Thyroid gland (tissue), 4 donors: ENCODE data around the gene C20orf141. TPM values are rescaled to one million over a fixed set of nuclear protein-coding genes. Genes with fewer than 3 reads are reported as not detected.
"Not testable (repeated sequence)": the region's sequence is repeated elsewhere in the genome, so short reads cannot be mapped to it uniquely, and the experiment has no call there.

ENCODE experiments used
- DNase-seq, 2 donors: peaks; one replicate each; pipeline ENCODE4 v3.0.0-alpha.2; 2019
- H3K27ac ChIP-seq, 3 donors: fragments of 200-600 bp; sonication (generic); 1 replicate in 2 of 3; 2 replicates in 1 of 3; pipeline ENCODE4 v1.5.1; 2016 to 2019; ENCODE audit warnings: mild to moderate bottlenecking in 1 of 3, moderate library complexity in 1 of 3
- H3K27me3 ChIP-seq: fragments of 200-600 bp; sonication (generic); one replicate; pipeline ENCODE4 v1.5.1; 2019
- H3K36me3 ChIP-seq, 2 donors: fragments of 200-600 bp; sonication (generic); one replicate each; pipeline ENCODE4 v1.5.1; 2016 to 2019
- H3K4me1 ChIP-seq, 2 donors: fragments of 200-600 bp; sonication (generic); one replicate each; pipeline ENCODE4 v1.5.1; 2017 to 2019
- H3K4me3 ChIP-seq, 3 donors: fragments of 200-600 bp; sonication (generic); replicated peaks in 1 of 3; 1 replicate in 2 of 3; 2 replicates in 1 of 3; pipeline ENCODE4 v1.5.1; 2016; ENCODE audit warnings: mild to moderate bottlenecking in 1 of 3
- H3K9me3 ChIP-seq: fragments of 200-600 bp; sonication (generic); one replicate; pipeline ENCODE4 v1.5.1; 2017
- POLR2A ChIP-seq, 2 donors: fragments of 450-650 bp; IDR thresholded peaks; one replicate each; pipeline ENCODE4 v1.6.1; 2017; ENCODE audit warnings: antibody characterized with exemption in 2 of 2, mild to moderate bottlenecking in 2 of 2, moderate library complexity in 1 of 2
- WGBS, 2 donors: methylation state at CpG; one replicate each; pipeline ENCODE4 v1.1.5; 2017; 5-methylcytosine and 5-hydroxymethylcytosine counted together
- intact Hi-C: fragments of 100-400 bp; cut with DNase I; formaldehyde crosslinking; loops from one replicate; pipeline ENCODE4 v1.15.1; 2023
- total RNA-seq, 4 donors: library from RNA; depleted of rRNA; stranded (reverse); fragments of >200 nt; gene quantifications; one replicate each; pipeline ENCODE4 v1.2.3, GENCODE V29; 2016
- TF ChIP-seq, protein P1 (sequence below), 6 experiments: fragments of 200-600 bp in 3 of 6; fragments of 450-650 bp in 3 of 6; sonication (generic) in 3 of 6; IDR thresholded peaks; one replicate each; pipeline ENCODE4 v1.5.1; 2016 to 2019; ENCODE audit warnings: antibody characterized with exemption in 6 of 6, mild to moderate bottlenecking in 2 of 6, inconsistent platforms in 1 of 6, moderate library complexity in 1 of 6

Gene C20orf141
- total RNA-seq, 4 donors from 2014 or later = not detected

DNA sequence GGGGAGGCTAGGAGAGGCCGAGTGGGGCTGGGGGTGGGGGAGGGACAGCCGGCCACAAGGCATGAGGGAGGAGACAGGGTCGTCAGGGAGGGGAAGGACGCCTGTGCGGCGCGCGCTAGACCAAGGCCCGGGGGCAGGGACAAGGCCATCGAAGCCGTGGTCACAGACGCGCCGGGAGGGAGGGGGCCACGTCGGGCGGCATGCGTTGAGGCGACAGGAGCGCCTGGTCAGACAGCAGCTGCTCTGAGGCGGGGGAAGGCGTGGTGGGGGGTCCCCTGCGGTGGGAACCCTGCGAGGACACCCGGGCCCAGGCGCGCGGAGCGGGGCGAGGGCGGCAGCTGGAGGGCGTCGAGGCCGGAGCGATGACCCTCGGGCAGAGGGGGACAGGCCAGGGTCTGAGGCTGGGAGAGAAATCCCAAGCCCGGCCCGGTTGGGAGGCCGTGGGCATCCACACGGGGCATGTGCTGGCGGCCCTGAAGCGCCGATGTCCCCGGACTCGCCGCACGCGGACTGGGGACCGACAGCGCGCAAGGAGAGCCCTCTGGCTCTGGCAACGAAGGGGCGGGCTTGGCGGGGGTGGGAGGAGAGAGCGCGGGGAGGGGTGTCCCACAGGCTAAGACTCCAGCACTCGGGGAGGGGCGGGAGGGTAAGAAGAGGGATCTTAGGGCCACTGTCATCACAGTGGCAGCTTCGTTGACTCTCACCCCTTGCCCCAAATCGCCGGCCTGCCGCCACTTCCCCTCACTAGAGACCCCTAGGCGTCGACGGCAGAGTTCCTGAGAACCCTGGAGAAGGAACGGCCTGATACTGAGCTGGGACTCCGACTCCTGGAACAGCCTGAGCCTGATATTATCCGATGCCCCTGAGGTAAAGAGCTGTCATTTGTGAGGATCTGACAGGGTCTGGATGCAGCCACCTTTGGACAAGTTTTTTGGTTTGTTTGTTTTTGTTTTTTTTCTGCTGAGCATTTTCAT lies 6.4 kb downstream of the C20orf141 start:
- H3K27ac ChIP-seq = no peak overlapping the region
- DNase-seq = no peak
- peaks cover 12% of the 10 kb centered on the region for H3K27me3 ChIP-seq
- no peaks in the 10 kb centered on the region for H3K36me3 ChIP-seq
- H3K4me3 ChIP-seq = no peak overlapping the region
- intact Hi-C loops = no loop called here
- WGBS, 2 donors = 9 to 15% methylated on average over 41 to 51 of the region's 68 CpGs
- peaks cover 0 to 7% of the 10 kb centered on the region in 2 donors for H3K4me1 ChIP-seq
- no peaks in the 10 kb centered on the region for H3K9me3 ChIP-seq
- TF ChIP-seq, protein P1, sequence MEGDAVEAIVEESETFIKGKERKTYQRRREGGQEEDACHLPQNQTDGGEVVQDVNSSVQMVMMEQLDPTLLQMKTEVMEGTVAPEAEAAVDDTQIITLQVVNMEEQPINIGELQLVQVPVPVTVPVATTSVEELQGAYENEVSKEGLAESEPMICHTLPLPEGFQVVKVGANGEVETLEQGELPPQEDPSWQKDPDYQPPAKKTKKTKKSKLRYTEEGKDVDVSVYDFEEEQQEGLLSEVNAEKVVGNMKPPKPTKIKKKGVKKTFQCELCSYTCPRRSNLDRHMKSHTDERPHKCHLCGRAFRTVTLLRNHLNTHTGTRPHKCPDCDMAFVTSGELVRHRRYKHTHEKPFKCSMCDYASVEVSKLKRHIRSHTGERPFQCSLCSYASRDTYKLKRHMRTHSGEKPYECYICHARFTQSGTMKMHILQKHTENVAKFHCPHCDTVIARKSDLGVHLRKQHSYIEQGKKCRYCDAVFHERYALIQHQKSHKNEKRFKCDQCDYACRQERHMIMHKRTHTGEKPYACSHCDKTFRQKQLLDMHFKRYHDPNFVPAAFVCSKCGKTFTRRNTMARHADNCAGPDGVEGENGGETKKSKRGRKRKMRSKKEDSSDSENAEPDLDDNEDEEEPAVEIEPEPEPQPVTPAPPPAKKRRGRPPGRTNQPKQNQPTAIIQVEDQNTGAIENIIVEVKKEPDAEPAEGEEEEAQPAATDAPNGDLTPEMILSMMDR (IDR thresholded peaks at IDR 0.05) = no peak
- no peak for TF ChIP-seq POLR2A (IDR thresholded peaks at IDR 0.05)

DNA sequence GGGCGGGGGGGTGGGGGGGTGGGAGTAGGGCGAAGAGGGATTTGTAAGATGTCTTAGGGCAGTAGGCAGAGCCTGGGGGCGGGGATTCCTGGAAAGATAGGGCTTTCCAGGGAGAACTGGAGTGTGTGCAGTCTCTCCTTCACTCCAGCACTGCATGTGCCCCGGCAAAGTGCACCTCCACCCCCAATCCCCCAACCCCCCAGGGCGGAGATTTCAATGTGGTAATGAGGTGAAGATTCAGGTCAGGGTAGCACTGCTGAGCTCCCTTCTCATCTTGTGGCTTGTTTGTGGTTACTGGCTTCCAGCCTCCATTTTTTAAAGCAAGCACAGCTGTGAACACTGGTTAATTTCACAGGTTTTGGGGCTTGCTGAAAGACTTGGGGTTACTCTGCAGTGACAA lies 7.3 kb downstream of the C20orf141 start:
- WGBS, 2 donors = 21 to 29% methylated on average over 5 of the region's 5 CpGs
- intact Hi-C loops = no loop called here
- TF ChIP-seq, protein P1 (IDR thresholded peaks at IDR 0.05) = no peak
- TF ChIP-seq POLR2A (IDR thresholded peaks at IDR 0.05) = no peak
- Histone ChIP-seq H3K27me3 (peaks cover 16% of the 10 kb centered on the region), H3K4me1 (peaks cover 0 to 7% of the 10 kb centered on the region in 2 donors), H3K36me3 (no peaks in the 10 kb centered on the region), H3K9me3 (no peaks in the 10 kb centered on the region), H3K27ac (no peak overlapping the region), H3K4me3 (no peak overlapping the region)
- DNase-seq = no peak

DNA sequence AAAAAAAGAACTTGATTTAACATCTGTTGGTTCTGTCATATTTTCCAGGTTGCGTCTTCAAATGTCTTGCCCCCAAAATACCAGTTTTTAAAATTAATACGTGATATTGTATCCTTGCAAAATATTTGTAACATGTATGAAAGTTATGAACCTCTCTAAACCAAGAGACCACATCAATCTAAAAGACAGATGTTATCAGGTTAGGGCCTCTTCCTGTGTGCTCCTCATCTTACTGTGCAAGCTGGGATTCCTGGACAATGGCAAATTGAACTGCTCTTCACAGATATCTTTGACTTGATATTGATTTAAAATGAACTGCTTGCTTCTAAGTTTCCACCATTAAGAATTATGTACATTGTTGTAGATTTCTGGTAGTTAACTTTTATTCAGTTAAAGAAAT lies 11.0 kb downstream of the C20orf141 start:
- 93 to 95% methylated on average over 2 of the region's 2 CpGs for WGBS, 2 donors
- intact Hi-C loops = no loop called here
- Histone ChIP-seq H3K27ac (no peak overlapping the region), H3K4me3 (no peak overlapping the region), H3K4me1 (peaks cover 0 to 7% of the 10 kb centered on the region in 2 donors), H3K9me3 (no peaks in the 10 kb centered on the region), H3K27me3 (peaks cover 12% of the 10 kb centered on the region), H3K36me3 (no peaks in the 10 kb centered on the region)
- TF ChIP-seq, protein P1 (IDR thresholded peaks at IDR 0.05) = no peak
- no peak for TF ChIP-seq POLR2A (IDR thresholded peaks at IDR 0.05)
- DNase-seq = no peak

DNA sequence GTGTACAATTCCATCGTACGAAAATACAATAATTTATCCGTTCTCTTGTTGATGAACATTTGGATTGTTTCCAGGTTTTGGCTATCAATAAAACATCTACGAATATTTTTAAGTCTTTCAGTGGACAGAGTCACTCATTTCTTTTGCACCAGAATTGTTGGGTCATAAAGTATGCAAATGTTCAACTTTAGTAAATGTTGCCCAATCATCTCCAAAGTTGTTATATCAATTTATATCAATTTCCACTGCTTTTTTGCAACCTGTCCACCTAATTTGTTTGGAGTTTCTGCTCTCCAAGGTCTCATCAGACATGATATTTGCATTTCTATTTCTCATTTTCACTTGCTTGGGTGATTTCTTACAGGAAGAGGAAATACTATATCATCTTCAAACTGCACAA lies 11.9 kb downstream of the C20orf141 start:
- Histone ChIP-seq H3K4me3 (no peak overlapping the region), H3K36me3 (no peaks in the 10 kb centered on the region), H3K9me3 (no peaks in the 10 kb centered on the region), H3K4me1 (no peaks in the 10 kb centered on the region), H3K27ac (no peak overlapping the region), H3K27me3 (peaks cover 5% of the 10 kb centered on the region)
- 91% methylated on average over 4 of the region's 4 CpGs for WGBS, 2 donors
- intact Hi-C loops = no loop called here
- TF ChIP-seq, protein P1 (IDR thresholded peaks at IDR 0.05) = no peak
- TF ChIP-seq POLR2A (IDR thresholded peaks at IDR 0.05) = no peak
- no peak for DNase-seq

DNA sequence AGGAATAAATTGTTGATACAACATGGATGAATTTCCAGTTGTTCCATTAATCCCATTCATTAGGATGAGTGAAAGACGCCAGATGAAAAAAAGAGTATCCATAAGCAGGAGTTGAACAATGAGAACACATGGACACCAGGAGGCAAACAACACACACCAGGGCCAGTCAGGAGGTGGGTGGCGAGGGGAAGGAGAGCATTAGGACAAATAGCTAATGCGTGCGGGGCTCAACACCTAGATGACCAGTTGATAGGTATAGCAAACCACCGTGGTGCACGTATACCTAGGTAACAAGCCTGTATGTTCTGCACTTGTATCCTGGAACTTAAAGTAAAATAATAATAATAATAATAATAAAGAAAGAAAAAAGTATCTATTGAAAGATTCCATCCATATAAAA lies 14.6 kb downstream of the C20orf141 start:
- DNase-seq = no peak
- intact Hi-C loops = no loop called here
- H3K9me3 ChIP-seq = no peaks in the 10 kb centered on the region
- no peaks in the 10 kb centered on the region for H3K4me1 ChIP-seq
- peaks cover 5% of the 10 kb centered on the region for H3K27me3 ChIP-seq
- whole genome bisulfite sequencing, 2 donors = 72 to 73% methylated on average over 6 of the region's 6 CpGs
- H3K4me3 ChIP-seq = no peak overlapping the region
- H3K36me3 ChIP-seq = no peaks in the 10 kb centered on the region
- H3K27ac ChIP-seq = no peak overlapping the region
- TF ChIP-seq POLR2A (IDR thresholded peaks at IDR 0.05) = no peak
- TF ChIP-seq, protein P1 (IDR thresholded peaks at IDR 0.05) = no peak

DNA sequence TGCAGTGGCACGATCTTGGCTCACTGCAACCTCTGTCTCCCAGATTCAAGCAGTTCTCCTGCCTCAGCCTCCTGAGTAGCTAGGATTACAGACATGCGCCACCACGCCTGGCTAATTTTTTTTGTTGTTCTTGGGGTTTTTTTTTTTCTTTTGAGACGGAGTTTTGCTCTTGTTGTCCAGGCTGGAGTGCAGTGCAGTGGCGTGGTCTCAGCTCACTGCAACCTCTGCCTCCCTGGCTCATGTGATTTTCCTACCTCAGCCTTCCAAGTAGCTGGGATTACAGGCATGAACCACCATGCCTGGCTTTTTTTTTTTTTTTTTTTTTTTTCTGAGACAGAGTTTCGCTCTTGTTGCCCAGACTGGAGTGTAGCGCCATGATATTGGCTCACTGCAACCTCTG lies 16.4 kb downstream of the C20orf141 start:
- H3K36me3 ChIP-seq, H3K27ac ChIP-seq, H3K27me3 ChIP-seq, intact Hi-C loops, H3K9me3 ChIP-seq, H3K4me3 ChIP-seq, H3K4me1 ChIP-seq: not testable (repeated sequence)
- WGBS, 2 donors = 54 to 59% methylated on average over 7 of the region's 7 CpGs
- peak; percentile 60 to 63 for DNase-seq
